NCI-H524 (cell line): Measurements from ENCODE around the gene NEDD4L.
"Not testable (repeated sequence)": the region's sequence is repeated elsewhere in the genome, so short reads cannot be mapped to it uniquely, and the experiment has no call there.

Experiments used
- DNase-seq, 2 experiments: peaks; one replicate each; lab custom pipeline; 2025; lab: John Stamatoyannopoulos, UW

The NEDD4L gene

DNA sequence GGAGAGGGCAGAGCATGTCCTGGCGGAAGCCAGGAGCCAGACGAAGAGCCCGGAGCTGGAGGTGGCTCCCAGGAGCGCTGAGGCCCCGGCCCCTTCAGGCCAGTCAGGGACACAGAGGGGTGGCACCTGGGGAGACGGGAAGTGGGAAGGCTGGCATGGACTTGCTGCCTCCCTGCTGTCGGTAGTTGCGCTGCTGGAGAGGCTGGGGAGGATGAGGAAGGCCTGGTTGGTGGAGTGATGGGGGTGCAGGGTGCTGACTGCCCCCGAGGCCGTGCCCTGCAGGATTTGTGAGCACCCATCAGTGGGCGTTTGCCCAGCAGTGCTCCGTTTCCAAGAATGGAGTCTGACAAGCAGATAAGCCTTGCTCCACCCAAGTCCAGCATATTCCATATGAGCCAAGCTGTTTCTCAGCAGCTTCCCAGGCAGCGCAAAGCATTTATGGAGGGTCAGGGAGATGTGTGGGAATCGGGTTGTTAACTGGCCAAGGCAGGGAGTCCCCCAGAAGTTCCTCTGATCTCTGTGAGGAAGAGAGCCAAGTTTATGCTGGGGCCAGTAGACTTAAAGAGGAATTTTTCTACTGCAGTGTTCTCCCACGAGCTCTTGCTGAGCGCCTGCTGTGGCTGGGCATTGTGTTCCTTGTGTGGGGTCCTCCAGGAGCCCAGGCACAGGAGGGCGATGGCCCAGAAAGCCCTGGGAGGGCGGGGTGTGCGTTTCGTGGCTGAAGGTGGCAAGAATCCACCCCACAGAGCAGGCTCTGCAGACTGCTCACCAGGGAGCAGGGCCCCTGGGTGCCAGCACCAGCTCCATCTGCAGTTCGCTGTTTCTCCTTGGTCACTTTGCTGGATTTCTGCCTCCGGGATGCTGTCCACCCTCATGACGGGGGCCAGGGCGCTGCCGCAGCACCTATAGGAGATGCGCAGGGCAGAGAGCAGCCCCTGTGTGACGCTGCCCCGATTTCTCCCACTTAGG, 334.7 kb downstream of the NEDD4L start:
- no peak for DNase-seq

DNA sequence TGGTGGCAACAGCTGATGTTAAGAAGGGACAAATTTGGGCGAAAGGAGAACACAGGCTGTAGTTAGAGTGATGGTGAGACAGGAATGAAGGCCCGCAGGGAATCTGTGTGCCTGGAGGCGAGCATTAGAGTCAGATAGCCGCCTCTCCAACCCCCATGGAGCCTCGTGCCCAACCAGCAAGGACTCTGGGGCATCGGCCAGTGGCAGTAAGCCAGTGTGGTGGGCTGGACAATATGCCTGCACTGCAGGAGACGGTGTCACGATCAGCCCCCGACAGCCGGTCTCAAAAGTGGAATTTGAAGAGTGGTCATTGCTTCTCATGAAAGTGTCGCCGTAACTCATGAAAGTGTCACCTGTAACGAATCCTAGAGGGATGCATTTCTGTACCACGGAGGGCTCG, 335.4 kb downstream of the NEDD4L start:
- DNase-seq: no peak

DNA sequence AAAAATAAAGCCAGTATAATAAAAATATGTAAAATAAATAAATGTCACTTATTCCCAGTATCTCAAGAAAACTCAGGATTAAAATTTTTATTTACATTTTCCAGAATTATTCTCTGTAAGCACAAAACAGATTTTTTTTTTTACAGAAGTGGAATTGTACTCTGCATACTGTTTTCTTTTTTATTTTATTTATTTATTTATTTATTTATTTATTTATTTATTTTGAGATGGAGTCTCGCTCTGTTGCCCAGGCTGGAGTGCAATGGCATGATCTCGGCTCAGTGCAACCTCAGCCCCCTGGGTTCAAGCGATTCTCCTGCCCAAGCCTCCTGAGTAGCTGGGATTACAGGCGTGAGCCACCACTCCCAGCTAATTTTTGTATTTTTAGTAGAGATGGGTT, 336.1 kb downstream of the NEDD4L start:
- not testable (repeated sequence) for DNase-seq

DNA sequence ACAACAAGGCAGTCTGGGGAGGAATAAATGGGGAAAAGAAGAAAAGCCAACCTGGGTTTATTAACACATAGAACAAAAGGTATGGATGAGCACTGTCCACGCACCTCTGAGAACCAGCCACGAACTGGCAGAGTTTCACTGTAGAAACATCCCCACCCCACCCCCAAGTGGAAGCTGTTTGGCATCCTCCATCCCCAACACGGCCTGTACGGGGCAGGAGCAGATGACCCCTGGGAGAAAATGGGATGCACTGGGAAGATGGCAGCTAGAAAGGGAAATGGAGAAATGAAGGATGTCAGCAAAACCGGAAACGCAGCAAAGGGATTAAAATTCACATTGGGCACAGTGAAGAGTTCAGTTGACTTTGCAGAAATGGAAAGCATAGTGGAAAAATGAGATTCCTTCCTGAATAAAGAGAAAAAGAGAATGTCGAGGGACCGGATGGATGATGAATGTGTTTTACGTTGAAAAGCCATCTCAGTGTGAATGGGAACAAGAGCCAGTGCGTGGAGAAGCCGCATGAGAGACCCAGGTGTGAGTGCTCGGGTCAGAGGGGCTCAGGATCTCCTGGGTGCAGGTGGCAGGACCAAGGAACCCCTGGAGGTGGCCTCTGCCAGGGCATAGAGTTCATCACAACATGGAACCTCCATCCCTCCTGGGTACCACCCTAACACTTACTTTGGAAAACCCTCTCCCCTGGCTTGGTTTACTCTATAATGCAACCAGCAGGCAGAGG, 337.8 kb downstream of the NEDD4L start:
- no peak for DNase-seq

DNA sequence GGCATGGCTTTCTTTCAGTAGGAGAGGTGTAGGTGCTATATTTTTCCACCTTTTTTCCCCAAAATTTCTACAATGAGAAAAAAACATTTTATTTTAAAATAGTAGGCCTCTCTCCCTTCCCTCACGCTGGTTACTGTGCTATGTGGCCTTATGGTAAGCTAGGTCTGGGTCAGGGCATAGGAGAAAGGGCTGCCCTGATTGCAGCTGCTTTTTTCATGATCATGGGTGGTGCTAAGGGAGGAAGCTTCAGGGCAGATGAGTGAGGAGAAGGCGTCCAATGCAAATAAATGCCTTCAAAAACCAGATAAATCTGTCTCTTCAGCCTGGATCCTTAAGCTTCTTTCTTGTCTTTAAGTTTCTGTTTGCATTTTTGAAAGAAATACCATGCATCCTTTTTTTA, 338.4 kb downstream of the NEDD4L start:
- DNase-seq: no peak

DNA sequence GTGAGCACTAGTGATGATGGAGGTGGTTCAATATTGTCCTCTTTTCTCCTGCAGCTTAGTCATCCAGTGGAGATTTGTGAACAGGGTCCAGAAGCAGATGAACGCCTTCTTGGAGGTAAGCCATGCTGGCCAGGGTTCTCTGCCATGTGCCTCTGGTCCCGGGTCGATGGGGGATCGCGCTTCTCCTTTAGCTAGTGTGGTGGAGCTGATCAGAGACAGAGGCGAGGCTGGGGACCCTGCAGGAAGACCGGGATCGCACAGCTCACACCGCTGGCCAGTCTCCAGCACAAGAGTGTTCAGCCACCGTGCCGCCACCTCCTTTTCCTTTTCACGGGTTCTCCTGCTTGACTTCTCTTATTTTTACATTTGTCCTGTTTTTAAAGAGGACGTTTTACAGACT, 341.4 kb downstream of the NEDD4L start:
- DNase-seq: no peak

DNA sequence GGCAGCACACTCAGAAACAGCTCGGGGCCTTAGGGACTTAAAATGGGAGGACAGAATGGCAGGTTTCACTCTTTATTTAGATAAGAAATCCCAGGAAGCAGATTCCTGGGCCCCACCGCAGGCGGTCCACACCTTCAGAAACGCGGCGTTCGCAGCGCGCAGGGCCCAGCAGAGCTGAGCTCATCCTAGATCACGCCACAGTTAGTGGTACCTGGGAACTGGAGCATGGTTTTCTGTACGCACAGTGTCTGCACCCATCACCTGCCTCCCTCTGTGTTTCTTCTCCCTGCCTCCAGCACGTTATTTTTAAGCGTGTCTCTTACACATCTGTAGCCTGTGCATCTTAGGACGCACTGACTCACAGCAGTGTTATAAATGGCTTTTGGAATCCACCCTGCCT, 342.8 kb downstream of the NEDD4L start:
- no peak for DNase-seq

DNA sequence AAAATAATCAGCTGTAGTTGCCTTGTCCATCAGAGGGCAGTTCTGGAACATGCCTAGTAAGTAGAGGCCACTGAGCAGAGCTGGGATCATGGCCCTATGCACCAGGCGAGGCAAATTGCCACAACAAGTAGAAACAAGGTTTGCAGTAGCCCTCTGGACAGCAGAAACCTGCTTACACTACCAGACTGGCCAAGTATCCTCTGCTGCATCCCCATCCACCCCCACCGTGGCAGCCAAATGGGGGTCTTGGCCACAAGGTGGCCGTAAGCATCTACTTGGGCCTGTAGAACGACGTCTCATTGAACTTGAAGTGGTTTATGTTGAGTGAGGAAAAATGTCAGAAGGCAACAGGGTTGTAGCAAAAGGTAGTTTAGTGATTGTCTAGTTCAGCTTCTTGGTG, 343.7 kb downstream of the NEDD4L start:
- DNase-seq: no peak

DNA sequence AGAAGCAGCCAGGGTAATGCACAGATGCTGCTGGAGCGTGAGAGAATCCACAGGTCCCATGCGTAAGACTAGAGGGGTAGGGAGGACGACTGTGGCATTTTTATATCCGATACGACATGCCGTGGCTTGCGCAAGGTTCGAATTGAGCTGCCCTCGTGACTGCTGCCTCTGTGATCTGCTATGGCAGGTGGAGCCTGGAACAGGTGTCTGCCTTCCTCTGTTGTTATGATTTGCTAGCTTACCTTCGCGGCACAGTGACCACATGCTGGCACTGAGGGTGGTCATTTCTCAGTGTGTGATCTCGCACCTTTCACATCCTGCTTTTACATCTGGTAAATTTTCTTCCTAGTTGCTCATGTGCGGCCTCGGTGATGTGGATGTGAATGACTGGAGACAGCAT, 344.7 kb downstream of the NEDD4L start:
- DNase-seq: no peak

DNA sequence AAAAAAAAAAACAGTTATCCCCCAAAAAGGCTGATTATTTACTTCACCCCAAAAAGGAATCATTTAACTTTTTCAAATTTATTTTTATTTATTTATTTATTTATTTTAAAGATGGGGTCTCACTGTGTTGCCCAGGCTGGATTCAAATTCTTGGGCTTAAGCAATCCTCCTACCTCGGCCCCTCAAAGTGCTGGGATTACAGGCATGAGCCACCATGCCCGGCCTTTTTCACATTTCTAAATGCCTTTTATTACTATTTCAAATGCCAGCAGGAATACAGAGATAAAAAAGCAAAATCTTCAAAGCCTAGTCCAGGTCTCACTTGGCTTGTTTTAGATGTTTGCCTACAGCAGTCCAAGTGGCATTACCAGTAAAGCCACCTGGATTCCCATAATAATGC, 345.7 kb downstream of the NEDD4L start:
- no peak for DNase-seq

DNA sequence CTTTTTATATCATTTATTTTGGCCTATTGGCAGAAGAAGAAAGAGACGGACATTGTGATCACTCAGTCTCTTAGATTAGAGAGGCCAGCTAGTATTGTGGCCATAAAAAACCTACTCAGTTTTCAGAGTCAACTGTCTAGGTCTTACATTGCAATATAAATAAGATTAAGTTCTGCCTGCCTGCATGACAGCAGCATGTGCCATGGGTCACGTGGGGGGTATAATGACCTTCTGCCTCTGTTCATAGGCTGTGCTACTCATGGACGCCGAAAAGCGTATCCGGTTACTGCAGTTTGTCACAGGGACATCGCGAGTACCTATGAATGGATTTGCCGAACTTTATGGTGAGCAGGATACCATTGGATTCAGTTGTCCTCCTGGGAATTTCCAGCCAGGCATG, 346.4 kb downstream of the NEDD4L start:
- DNase-seq: no peak

DNA sequence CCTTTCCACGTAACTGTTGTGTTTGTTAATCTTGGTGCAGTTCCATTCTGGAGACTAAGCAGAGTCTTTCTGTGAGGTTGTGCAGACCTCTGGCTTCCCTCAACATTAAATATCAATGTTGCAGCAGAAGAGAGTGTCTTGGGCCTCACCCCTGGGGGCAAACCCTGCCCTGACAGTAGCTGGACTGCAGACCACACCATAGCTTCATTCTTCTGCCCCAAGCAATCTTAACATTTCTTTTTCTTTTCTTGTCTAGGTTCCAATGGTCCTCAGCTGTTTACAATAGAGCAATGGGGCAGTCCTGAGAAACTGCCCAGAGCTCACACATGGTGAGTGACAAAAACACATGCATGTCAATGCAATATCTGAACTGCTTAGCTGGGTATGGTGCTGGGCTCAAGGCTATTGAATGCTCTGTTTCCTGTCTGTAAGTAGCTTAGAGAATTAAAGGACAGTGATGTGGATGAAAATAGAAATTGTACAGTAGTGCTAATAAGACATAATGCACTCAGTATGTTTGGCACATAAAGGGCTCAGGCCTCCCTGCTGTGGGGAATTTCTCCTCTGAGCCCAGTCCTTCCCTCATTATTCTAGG, 347.3 kb downstream of the NEDD4L start:
- no peak for DNase-seq

DNA sequence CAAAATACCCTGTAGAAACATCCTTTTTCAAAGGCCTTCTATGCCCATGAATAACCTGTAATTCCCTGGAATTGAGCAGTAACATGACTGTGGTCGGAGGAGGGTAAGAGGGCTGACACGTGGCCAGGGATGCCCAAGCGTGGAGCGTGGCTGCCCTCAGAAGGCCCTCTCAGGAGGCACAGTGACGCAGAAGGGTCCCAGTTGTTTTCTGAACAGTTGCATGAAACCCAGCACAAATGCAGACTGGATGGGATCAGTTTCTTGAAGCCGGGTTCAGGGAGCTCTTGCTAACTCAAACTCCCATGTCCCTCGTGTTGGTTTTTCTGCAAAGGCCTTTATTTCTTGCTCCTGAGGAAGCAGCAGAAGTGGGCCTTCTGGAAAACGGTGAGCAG, 347.9 kb downstream of the NEDD4L start:
- DNase-seq: no peak

DNA sequence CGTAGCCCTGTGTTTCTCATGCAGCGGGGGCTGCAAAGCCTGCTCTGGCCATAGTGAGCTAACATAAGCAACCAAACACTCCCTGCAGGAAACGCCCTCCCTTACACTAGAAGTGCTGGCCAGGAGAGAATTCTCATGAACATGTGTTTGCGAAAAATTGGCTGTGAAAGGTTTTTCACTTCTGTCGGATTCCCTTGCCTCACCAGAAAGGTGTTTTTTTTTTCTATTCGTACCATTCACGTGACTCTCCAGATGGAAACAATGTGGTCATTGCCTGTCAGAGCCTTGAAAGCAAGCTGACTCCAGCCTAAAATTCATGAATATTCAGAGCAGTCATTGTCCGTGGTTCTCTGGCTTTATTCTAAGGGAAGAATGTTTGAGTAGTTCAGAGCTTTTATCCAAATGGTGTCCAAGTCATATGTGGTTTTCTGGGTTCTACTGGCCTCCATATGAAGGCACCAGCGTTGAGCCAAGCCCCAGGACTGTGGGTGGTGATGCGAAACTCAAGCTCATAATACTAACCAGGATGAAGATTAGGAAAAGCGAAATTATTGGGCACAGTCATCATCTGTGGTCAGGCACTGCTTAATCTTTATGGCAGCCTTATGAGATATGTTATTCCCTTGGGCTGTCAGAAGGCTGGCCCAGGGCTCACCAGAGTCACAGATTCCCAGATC, 348.4 kb downstream of the NEDD4L start:
- DNase-seq: no peak

DNA sequence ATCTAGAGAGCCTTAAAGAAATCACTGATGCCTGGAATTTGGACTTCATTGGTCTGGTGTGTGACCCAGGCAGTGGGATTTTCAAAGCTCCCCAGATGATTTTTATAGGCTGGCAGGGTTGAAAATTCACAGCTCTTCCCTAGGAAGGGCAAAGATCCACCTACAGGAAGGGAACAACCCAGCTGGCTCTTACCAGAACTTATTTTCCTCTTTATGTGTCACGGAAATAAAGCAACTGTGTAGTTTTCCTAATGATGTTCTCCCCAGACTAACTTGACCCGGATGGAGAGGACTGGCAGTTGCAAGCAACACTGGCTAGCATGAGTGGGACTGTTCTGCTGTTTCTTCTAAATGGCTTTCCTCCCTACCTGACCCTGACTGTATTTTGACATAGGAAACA, 349.3 kb downstream of the NEDD4L start:
- no peak for DNase-seq

DNA sequence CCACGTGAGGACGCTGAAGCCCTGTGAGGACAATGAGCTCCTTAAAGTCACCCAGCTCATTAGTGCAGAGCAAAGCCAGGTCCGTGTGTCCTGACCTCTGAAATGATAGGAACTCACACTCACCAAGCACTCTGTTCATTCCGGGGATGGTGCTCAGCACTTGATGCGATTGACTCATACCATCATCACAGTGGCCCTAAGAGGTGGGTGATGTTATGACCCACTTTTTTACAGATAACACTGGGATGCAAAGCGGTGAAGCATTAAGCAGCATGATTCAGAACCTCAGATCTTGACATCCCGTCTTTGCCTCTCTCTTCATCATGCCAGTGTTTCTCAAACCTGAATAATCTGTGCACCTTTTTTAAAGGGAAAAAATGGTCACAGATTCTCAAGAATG, 350.0 kb downstream of the NEDD4L start:
- no peak for DNase-seq

DNA sequence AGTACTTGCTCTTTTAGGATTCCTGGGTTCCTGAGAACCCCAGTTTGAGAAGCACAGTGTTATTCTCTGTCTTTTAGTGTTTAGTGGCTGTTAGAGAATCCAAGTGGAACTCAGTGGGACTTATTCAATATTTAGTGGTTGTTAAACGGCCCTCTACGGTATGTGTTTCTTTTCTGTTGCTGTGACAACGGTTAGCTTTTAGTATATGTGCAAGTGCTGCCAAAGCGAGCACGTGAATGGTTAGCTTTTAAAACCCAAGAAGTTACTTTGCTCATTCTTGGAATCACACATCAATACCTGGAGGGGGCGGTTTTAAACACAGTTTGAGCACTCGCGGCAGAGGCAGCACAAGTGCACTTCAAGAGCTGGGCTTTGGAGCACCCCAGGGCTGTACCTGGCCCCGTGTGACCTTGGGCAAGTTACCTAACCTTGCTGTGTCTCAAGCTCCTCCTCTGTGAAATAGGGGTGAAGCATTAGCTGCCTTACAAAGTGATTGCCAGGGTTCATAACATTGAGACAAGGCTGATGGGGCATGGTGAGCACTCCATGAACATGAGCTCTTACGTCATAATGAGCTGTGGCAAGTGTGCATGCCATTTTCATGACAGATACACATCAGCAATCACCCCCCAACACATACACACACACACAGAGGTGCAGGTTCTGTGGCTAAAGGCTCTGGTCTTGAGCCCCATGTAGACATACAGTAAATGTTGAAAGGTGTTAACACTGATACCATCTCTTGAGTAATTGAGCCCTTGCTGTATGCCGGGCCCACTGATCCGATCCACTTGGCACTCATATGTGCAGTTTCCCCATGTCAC, 350.8 kb downstream of the NEDD4L start:
- no peak for DNase-seq

DNA sequence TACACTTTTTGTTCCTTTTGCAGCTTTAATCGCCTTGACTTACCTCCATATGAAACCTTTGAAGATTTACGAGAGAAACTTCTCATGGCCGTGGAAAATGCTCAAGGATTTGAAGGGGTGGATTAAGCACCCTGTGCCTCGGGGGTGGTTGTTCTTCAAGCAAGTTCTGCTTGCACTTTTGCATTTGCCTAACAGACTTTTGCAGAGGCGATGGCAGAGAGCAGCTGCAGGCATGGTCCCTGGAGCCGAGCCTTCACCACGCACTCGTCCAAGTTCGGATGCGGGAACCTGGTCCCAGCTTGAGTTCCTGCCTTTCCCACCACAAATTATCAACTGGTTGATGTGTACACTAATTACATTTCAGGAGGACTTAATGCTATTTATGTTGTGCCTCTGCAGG, 352.1 kb downstream of the NEDD4L start:
- DNase-seq: no peak

DNA sequence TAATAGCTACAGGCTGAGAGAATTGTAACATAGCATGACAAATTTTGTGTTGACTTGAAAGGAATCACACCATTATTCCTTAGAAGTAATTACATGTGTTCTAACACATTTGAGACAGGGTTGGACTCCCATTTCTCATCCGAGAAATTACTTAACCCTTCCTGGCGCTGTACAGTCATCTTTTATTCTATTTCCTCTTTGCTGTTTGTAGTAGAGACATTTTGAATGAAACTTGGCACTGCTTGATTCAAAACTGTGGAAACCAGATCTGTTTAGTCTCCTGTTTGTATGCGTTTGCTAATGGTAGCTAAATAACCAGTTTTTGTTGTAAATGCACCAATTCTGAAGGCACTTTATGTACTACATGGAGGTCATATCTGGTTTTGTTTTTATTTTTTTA, 352.9 kb downstream of the NEDD4L start:
- DNase-seq: no peak

DNA sequence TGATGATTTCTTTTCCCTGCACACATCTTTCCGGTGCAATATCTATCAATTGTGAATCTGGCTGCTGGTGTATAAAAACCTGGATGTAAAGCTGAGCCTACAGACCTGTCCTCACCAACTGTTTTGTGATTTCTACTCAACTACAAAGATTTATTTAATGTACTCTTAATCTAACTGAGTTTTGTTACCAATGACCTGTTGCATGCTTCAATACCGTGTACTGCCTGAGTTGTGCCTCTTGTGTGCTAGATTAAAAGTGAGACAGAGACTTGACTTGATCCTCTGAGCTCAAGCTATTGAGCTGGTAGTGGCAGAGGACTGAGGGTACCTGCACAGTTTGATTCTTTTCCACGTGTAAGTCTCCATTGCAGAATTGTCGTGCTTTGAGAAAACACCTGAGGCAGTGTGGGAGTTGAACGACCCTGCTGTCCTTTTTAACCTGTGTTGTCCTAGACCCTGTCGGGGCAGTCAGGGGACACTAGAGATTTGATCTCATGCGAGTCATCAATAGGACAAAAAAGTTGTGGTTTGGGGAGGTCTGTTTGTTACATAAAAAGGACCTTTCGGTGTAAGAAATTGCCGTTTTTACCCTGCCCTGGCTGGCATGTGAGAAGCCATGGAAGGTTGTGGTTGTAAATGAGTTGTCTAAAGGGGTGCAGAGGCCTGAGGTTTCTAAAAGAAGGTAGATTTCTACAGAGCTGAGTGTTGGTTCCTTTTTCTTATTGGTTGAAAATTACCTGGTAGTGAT, 353.5 kb downstream of the NEDD4L start:
- DNase-seq: no peak
